GM12864 (cell line): ENCODE results near the gene SCLT1.

Experiments used
- DNase-seq: peaks from one replicate; pipeline ENCODE4 v3.0.0-alpha.2; 2011; ENCODE audit warnings: low read depth
- H3K4me3 ChIP-seq: 2 replicates; pipeline ENCODE4 v1.5.1; 2011; ENCODE audit warnings: mild to moderate bottlenecking, low read depth, low read length, control low read depth
- TF ChIP-seq, protein P1 (sequence below): IDR thresholded peaks from 2 replicates; pipeline ENCODE4 v1.5.1; 2011; ENCODE audit warnings: low read depth, mild to moderate bottlenecking, moderate library complexity, low read length, control low read depth, inconsistent platforms; ENCODE audit errors: missing control alignments

SCLT1 gene

DNA sequence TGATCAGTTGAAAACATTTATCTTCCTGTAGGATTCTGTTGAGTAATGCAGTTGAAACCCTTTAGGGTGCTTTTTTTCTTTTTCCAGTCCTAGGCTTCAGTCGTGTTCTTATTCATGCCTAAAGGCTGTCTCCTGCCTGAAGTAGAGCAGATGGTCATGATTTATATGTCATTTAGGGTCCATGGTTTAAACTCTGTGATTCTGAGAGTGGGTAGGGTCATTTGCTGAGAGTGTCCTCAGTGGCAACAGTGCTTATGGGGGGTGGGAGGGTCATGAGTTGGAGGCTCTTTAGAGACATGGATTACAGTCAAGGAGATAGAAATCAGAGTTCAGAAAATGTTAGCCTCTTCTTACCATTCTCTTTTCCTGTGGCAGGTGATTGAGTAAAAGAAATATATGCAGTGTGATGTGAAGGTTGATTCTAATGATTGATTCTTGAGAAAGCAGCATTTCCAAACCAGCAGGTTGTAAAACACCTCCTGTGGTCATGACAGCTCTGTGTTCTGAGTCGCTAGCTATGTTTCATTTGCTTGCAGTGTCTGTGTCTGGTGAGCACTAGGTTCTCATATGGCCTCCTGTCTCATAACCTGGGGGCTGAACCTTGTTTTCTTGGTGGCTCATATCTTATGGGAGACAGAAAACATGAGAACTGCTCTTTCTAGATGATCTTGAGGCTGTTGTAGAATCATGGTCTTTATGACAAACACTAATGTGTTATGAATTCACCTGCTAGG is 223.4 kb downstream of the SCLT1 start:
- no peak overlapping the region for H3K4me3 ChIP-seq
- no peak for DNase-seq
- TF ChIP-seq, protein P1, sequence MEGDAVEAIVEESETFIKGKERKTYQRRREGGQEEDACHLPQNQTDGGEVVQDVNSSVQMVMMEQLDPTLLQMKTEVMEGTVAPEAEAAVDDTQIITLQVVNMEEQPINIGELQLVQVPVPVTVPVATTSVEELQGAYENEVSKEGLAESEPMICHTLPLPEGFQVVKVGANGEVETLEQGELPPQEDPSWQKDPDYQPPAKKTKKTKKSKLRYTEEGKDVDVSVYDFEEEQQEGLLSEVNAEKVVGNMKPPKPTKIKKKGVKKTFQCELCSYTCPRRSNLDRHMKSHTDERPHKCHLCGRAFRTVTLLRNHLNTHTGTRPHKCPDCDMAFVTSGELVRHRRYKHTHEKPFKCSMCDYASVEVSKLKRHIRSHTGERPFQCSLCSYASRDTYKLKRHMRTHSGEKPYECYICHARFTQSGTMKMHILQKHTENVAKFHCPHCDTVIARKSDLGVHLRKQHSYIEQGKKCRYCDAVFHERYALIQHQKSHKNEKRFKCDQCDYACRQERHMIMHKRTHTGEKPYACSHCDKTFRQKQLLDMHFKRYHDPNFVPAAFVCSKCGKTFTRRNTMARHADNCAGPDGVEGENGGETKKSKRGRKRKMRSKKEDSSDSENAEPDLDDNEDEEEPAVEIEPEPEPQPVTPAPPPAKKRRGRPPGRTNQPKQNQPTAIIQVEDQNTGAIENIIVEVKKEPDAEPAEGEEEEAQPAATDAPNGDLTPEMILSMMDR: no peak

DNA sequence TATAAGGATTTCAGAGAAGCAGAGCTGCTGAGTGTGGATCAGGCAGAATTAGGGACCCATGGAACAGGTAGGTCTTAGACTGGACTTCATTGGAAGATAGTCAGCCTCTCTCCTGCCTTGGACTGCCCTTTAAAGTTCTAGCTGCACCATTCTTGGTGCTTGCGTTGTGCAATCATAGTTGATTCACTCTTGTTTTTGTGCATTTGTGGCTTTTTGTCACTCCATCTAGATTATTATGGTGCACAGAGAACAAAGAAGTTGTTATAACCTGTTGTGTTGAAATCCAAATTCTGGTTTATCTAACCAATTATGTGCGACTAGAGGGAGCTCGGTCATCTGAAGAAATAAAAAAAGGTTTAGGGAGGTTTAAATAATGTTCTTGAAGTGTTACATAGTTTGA is 224.6 kb downstream of the SCLT1 start:
- TF ChIP-seq, protein P1: no peak
- no peak for DNase-seq

DNA sequence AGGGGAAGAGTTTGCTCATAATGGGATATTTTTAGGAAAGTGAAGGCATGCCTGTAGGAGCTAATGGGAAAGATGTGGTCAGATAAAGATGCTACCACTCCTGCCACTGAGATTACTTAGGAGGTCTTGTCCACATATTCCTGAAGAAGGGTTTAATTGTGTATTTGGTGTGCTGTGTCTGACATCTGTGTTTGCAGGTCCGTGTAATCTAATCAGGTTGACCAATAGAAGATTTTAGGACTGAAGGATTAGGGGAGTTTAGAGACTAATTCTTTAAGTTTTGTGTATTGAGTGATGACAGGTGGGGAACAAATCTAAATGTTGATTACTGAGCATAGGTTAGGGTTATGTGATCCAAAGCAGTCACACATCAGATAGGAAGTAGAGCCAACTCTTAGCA is 226.6 kb downstream of the SCLT1 start:
- no peak overlapping the region for H3K4me3 ChIP-seq
- TF ChIP-seq, protein P1: no peak
- DNase-seq: no peak

More for the DNA sequence above, 224.6 kb downstream of the SCLT1 start:
- no peak overlapping the region for H3K4me3 ChIP-seq

DNA sequence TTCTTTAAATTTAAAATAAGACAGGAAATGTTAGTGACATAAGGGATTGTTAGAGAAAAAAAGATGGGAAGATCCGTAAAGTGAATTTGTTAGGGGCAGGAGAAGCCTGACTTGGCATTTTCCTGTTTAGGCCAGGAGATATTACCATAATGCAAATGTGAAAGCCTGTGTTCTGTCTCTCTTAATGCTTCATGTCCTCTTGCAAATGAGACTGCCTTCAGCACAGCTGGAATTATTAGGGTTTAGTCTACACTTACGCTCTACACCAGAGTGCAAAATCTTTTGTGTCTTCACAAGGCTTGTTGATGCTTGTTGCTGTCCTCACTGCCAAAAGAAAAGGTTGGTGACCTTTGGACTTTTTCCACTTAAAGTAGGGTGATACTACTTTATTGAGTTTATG is 227.1 kb downstream of the SCLT1 start:
- no peak overlapping the region for H3K4me3 ChIP-seq
- DNase-seq: no peak
- TF ChIP-seq, protein P1: no peak

DNA sequence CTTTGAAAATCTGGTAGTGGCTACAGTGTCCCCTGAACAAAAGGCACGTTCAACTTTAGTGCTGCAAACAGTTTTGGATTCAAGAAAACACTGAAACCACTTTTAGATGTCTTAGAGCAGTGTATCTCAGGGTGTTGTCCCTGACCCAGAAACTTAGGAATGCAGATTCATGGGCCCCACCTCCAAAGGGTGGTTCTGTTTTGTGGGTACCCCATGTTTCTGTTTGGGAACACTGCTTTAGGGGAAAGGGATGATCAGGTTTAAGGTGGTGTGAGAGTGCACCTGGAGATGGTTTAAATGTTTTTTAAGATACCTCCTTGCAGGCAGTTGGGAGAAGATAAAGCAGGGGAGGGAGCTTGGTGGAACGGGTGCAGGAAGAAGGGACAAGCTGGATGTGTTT is 228.2 kb downstream of the SCLT1 start:
- TF ChIP-seq, protein P1: no peak

DNA sequence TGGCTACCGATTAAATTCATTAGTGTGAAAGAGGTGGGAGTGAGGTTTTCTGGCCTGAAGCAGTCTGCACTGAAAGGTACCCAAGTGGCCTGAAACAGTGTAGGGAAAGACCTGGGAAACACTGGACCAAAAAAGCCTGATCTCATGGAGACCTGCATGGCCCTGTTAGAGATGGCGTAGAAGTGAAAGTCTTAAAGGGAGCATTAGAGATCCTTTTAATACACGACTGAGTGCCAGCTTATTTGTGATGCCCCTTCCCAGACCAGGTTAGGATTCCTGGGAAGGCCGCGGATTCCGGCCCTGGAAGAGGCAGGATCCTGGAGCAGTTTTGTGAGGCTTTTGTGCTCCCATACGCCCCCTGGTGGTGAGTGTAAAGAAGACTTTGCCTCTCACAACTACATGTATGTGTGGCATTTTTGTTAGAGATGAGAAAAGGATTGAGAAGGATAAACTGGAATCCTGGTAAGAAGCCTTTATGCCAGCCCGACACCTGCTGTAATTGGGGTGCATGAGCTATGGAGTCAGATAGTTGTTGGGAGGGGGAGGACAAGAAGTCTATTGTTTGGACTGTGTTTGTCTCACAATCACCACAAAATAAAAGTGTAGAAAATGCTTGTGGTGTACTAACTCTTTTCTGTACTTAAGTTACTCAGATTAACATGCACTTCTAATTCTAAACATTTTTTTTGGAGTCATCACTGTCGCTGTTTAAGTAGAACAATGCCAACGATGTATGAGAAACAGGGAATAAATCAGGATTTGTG is 229.8 kb downstream of the SCLT1 start:
- no peak overlapping the region for H3K4me3 ChIP-seq
- TF ChIP-seq, protein P1: peak; percentile 89
- DNase-seq: peak; percentile 25

More for the DNA sequence above, 228.2 kb downstream of the SCLT1 start:
- no peak overlapping the region for H3K4me3 ChIP-seq
- DNase-seq: no peak
